LNCAP (cell line): ENCODE data around the gene FAM13A.

Experiments used
- TF ChIP-seq, protein P1 (sequence below): fragments of 450-650 bp; IDR thresholded peaks from 2 replicates; pipeline ENCODE4 v1.5.1; 2017; ENCODE audit warnings: mild to moderate bottlenecking

The FAM13A gene

DNA sequence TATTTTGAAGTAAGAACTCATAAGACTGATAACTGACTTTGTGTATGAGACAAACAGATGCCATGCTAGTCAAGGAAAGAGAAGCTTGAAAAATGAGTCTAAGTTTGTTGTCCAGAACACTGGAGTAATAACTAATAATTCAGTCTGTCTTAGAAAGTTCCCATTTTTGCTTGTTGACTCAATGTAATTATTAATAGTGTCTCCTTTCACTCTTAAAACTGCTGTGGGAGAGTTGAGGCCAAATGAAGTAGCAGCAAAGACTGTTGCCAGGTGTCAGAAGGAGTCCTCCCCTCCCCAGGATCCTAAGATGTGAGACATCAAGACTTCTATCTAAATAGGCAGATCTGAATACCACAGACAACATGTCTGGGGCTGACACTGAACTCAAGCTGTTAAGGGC, 20.8 kb upstream of the FAM13A start:
- TF ChIP-seq, protein P1, sequence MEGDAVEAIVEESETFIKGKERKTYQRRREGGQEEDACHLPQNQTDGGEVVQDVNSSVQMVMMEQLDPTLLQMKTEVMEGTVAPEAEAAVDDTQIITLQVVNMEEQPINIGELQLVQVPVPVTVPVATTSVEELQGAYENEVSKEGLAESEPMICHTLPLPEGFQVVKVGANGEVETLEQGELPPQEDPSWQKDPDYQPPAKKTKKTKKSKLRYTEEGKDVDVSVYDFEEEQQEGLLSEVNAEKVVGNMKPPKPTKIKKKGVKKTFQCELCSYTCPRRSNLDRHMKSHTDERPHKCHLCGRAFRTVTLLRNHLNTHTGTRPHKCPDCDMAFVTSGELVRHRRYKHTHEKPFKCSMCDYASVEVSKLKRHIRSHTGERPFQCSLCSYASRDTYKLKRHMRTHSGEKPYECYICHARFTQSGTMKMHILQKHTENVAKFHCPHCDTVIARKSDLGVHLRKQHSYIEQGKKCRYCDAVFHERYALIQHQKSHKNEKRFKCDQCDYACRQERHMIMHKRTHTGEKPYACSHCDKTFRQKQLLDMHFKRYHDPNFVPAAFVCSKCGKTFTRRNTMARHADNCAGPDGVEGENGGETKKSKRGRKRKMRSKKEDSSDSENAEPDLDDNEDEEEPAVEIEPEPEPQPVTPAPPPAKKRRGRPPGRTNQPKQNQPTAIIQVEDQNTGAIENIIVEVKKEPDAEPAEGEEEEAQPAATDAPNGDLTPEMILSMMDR: no peak

DNA sequence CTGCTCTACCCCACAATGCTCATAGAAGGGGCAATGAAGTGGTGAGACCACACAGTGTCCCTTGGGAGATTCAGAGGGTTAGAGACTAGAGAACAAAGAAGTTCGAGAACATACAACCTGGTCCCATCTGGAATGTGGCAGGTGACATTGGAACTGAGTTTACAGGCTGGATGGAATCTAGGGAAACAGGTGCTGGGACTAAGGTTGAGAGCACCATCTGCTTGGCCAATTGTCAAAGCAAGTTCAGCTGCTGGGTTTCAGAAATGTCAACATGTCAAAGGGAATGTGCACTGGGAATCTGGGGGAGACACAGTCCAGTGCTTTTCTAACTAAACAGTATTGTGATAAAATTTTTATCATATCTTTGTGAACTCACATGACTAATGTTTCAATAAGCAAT, 15.9 kb upstream of the FAM13A start:
- TF ChIP-seq, protein P1: no peak

DNA sequence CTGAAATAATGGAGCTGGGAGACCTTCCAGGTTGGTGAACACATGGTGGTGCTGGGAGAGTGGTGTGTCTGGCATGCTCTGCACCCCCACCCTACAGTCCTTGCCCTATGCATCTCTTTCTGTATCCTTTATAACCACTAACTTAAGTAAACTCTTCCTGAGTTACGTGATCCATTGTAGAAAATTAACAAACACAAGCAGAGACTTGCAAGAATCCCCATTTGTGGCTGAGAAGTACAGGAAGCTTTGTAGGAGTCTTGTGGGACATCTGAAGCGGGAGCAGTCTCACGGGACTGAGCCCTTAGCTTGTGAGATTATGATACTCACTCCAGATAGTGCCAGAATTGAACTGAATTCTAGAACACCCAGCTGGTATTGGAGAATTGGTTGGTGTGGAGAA, 14.3 kb upstream of the FAM13A start:
- TF ChIP-seq, protein P1: no peak

DNA sequence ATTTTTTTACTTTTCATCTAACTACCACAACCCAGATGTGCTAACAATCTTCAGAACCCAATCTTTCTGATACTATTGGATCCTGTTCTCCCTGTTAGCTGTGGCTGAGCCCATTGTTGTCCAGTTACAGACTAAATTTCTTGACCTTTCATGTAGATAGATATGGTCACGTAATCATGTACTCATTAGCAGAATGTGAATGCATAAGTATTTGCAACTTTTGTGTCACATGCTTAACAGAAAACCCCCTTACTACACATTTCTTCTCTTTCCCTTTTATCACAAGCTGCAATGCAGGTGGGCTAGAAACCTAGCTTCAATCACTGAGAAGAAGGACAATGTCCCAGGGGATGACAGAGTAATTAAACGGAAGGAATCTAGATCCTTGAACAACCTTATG, 13.1 kb upstream of the FAM13A start:
- TF ChIP-seq, protein P1: no peak

DNA sequence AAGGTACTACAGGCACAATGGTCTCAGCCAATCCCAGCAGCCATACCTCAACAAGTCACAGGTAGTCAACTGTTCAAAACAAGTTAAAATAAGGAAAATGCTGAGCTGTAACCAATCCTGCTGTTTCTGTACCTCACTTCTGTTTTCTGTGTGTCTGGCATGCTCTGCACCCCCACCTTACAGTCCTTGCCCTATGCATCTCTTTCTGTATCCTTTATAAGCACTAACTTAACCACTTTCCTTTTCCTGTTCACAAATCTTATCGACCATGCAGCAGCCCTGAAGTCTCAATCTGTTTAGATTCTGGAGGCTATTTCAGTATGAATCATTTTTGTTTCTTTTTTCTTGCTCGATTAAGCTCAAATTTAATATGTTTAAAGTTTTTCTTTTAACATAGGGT, 12.5 kb upstream of the FAM13A start:
- TF ChIP-seq, protein P1: no peak

DNA sequence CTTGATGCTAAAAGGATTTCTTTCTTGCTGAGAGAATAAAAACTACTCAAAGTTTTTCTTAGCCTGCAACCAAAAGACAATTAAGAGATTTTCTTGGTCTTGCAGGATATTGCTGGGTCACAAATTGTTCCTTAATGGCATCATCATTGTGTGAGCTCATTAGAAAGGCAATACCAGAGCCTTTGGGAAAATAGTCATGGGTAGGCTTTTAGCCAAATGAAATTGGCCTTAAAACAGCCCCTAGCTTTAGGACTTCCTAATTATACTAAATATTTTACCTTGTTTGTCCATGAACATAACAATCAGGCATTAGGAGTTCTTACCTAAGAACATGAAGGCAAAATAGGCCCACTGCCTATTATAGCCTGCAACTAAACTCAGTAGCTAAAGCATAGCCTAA, 10.4 kb upstream of the FAM13A start:
- TF ChIP-seq, protein P1: no peak

DNA sequence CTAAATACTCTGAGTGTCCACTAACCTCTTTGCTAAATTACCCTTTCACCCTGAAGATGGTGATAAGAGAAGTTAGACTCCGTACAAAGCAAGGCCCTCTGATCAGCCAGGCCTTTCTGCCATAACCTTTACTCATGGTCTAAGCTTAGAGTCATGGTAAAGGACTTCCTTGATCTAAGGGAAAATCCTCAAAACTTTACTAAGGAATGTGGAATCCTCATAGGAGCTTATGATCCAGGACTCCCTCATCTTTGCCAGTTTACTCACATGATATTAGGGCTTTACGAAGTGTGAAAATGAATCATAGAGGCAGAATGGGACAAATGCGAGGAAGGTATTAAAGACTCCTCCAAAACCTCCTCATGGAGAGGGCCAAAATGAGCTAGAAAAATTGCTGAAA, 7.9 kb upstream of the FAM13A start:
- TF ChIP-seq, protein P1: no peak

DNA sequence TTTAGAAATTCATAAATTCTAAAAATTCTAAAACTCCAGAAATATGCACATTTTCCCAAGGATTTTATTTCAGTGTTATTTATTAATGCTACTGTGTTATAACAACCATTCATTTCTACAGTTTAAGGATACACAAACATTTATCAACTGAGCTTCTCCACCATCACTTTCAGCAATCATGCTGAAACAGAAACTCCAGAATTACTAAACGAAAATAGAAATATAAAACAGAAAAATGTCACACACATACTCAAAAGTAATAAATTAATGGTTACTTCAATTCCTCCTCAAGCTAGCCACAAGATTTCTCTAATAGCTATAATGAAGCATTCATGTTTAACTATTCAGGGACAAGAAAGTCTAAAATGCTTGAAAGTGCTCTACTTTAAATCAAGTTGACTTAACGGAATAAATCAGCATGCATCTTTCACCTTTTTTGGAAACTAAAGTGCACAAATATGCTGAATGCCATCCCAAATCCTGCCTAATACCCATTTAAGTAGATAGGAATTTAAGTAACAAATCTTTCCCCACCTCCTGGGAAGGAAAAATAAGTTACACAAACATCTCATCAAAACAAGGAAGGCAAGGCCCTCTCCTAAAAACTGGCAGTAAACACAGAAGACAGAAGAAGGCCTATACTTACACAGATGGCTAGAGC, 563 bp downstream of the FAM13A start:
- TF ChIP-seq, protein P1: no peak
